ENCODE data around the gene MCM6.

GRCh38 chr2:135825131-135825530 is 51.1 kb downstream of the MCM6 start:
- TF ChIP-seq JUNB (IDR thresholded peaks at IDR 0.05; ENCODE audit: unreplicated experiment), result no peak
- TF ChIP-seq CREB1 (CRISPR knock-in tag; IDR thresholded peaks at IDR 0.05; ENCODE audit: low read depth), result no peak
- TF ChIP-seq, protein P1, sequence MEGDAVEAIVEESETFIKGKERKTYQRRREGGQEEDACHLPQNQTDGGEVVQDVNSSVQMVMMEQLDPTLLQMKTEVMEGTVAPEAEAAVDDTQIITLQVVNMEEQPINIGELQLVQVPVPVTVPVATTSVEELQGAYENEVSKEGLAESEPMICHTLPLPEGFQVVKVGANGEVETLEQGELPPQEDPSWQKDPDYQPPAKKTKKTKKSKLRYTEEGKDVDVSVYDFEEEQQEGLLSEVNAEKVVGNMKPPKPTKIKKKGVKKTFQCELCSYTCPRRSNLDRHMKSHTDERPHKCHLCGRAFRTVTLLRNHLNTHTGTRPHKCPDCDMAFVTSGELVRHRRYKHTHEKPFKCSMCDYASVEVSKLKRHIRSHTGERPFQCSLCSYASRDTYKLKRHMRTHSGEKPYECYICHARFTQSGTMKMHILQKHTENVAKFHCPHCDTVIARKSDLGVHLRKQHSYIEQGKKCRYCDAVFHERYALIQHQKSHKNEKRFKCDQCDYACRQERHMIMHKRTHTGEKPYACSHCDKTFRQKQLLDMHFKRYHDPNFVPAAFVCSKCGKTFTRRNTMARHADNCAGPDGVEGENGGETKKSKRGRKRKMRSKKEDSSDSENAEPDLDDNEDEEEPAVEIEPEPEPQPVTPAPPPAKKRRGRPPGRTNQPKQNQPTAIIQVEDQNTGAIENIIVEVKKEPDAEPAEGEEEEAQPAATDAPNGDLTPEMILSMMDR (conservative IDR thresholded peaks at IDR 0.05; ENCODE audit: low read depth in 2 of 2), result no peak
- no peak for TF ChIP-seq POLR2AphosphoS5 (IDR thresholded peaks at IDR 0.05; ENCODE audit: low read depth)
- TF ChIP-seq STAT1 (IDR thresholded peaks at IDR 0.05; ENCODE audit: unreplicated experiment), result no peak
- TF ChIP-seq EZH2 (IDR thresholded peaks at IDR 0.05; ENCODE audit: low read depth, unreplicated experiment), result no peak
- TF ChIP-seq, protein P2, sequence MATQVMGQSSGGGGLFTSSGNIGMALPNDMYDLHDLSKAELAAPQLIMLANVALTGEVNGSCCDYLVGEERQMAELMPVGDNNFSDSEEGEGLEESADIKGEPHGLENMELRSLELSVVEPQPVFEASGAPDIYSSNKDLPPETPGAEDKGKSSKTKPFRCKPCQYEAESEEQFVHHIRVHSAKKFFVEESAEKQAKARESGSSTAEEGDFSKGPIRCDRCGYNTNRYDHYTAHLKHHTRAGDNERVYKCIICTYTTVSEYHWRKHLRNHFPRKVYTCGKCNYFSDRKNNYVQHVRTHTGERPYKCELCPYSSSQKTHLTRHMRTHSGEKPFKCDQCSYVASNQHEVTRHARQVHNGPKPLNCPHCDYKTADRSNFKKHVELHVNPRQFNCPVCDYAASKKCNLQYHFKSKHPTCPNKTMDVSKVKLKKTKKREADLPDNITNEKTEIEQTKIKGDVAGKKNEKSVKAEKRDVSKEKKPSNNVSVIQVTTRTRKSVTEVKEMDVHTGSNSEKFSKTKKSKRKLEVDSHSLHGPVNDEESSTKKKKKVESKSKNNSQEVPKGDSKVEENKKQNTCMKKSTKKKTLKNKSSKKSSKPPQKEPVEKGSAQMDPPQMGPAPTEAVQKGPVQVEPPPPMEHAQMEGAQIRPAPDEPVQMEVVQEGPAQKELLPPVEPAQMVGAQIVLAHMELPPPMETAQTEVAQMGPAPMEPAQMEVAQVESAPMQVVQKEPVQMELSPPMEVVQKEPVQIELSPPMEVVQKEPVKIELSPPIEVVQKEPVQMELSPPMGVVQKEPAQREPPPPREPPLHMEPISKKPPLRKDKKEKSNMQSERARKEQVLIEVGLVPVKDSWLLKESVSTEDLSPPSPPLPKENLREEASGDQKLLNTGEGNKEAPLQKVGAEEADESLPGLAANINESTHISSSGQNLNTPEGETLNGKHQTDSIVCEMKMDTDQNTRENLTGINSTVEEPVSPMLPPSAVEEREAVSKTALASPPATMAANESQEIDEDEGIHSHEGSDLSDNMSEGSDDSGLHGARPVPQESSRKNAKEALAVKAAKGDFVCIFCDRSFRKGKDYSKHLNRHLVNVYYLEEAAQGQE (IDR thresholded peaks at IDR 0.05; ENCODE audit: unreplicated experiment), result no peak
- no peak for TF ChIP-seq ZNF114 (CRISPR knock-in tag; IDR thresholded peaks at IDR 0.05)
- TF ChIP-seq EZH2phosphoT487 (IDR thresholded peaks at IDR 0.05; ENCODE audit: unreplicated experiment), result no peak
